ENCODE results near the gene ACBD4. TPM values are rescaled to one million over a fixed set of nuclear protein-coding genes. Genes with fewer than 3 reads are reported as not detected.
A peak's percentile ranks its signal among the peaks of the same experiment; 100 is the strongest.

ACBD4 gene
- total RNA-seq, 1 donor from 2014 or later: 3.9 TPM

- DNase-seq (ENCODE audit: low read depth) (peak; percentile 100), FAIRE-seq (peak; percentile 62)
- no peaks in the 10 kb centered on the region for H3K27me3 Mint-ChIP-seq (ENCODE audit: low read depth, unreplicated experiment)
- Histone ChIP-seq H3K79me2 (ENCODE audit: insufficient read depth, low read length) (peaks cover 40% of the 10 kb centered on the region), H3K9ac (ENCODE audit: low read length) (peak within 1 kb of the TSS; percentile 99), H3K4me2 (ENCODE audit: low read length) (peak within 1 kb of the TSS; percentile 93), H3K27ac (ENCODE audit: low read depth, low read length) (peak within 1 kb of the TSS; percentile 98), H2AFZ (ENCODE audit: low read depth, low read length) (peak within 1 kb of the TSS; percentile 58), H4K20me1 (ENCODE audit: insufficient read depth, low read length) (peaks cover 6% of the 10 kb centered on the region), H3K4me3 (ENCODE audit: insufficient read depth, low read depth, low read length) (peak within 1 kb of the TSS; percentile 81), H3K27me3 (ENCODE audit: insufficient read depth, low read length) (no peaks in the 10 kb centered on the region), H3K36me3 (ENCODE audit: insufficient read depth, low read length) (no peaks in the 10 kb centered on the region), H3K4me1 (ENCODE audit: insufficient read depth, low read length) (peaks cover 18% of the 10 kb centered on the region), H3K9me3 (ENCODE audit: insufficient read depth, low read depth, low read length) (no peaks in the 10 kb centered on the region)
- H3K9me3 Mint-ChIP-seq (ENCODE audit: unreplicated experiment): no peaks in the 10 kb centered on the region
- H3K4me3 Mint-ChIP-seq (ENCODE audit: unreplicated experiment): peak within 1 kb of the TSS; percentile 96
- no peak for TF ChIP-seq CTCF (IDR thresholded peaks at IDR 0.05; ENCODE audit: insufficient read depth, low read depth, low read length)
- no peak for TF ChIP-seq EZH2 (IDR thresholded peaks at IDR 0.05; ENCODE audit: insufficient read depth, low read length)
- peaks cover 4% of the 10 kb centered on the region for H3K36me3 Mint-ChIP-seq (ENCODE audit: low read depth, unreplicated experiment)
- peak within 1 kb of the TSS; percentile 99 for H3K27ac Mint-ChIP-seq (ENCODE audit: unreplicated experiment)
- H3K4me1 Mint-ChIP-seq (ENCODE audit: low read depth, unreplicated experiment): peaks cover 20% of the 10 kb centered on the region
These were observed 26.0 kb downstream of the ACBD4 start, which contains the start of gene HEXIM2 for GRCh38 chr17:45161288-45162024. Gene HEXIM2, plus strand, starts transcription at chr17:45161875. Its CDS starts 919 bp downstream, at chr17:45162794.

- Mint-ChIP-seq H3K27ac (ENCODE audit: unreplicated experiment) (no peak overlapping the region), H3K4me1 (ENCODE audit: low read depth, unreplicated experiment) (peaks cover 20% of the 10 kb centered on the region), H3K36me3 (ENCODE audit: low read depth, unreplicated experiment) (peaks cover 4% of the 10 kb centered on the region), H3K27me3 (ENCODE audit: low read depth, unreplicated experiment) (no peaks in the 10 kb centered on the region), H3K9me3 (ENCODE audit: unreplicated experiment) (no peaks in the 10 kb centered on the region), H3K4me3 (ENCODE audit: unreplicated experiment) (peak overlapping the region; percentile 96)
- H3K9ac ChIP-seq (ENCODE audit: low read length): no peak overlapping the region
- H3K4me3 ChIP-seq (ENCODE audit: insufficient read depth, low read depth, low read length): peak overlapping the region; percentile 13
- no peaks in the 10 kb centered on the region for H3K36me3 ChIP-seq (ENCODE audit: insufficient read depth, low read length)
- FAIRE-seq: no peak
- H3K27me3 ChIP-seq (ENCODE audit: insufficient read depth, low read length): no peaks in the 10 kb centered on the region
- peak overlapping the region; percentile 58 for H2AFZ ChIP-seq (ENCODE audit: low read depth, low read length)
- peaks cover 6% of the 10 kb centered on the region for H4K20me1 ChIP-seq (ENCODE audit: insufficient read depth, low read length)
- no peaks in the 10 kb centered on the region for H3K9me3 ChIP-seq (ENCODE audit: insufficient read depth, low read depth, low read length)
- TF ChIP-seq EZH2 (IDR thresholded peaks at IDR 0.05; ENCODE audit: insufficient read depth, low read length) (no peak), CTCF (IDR thresholded peaks at IDR 0.05; ENCODE audit: insufficient read depth, low read depth, low read length) (no peak)
- H3K79me2 ChIP-seq (ENCODE audit: insufficient read depth, low read length): peaks cover 36% of the 10 kb centered on the region
- peaks cover 18% of the 10 kb centered on the region for H3K4me1 ChIP-seq (ENCODE audit: insufficient read depth, low read length)
- H3K4me2 ChIP-seq (ENCODE audit: low read length): peak overlapping the region; percentile 80
- H3K27ac ChIP-seq (ENCODE audit: low read depth, low read length): no peak overlapping the region
- DNase-seq (ENCODE audit: low read depth): no peak
These were observed 26.7 kb downstream of the ACBD4 start for GRCh38 chr17:45162025-45162687.
